GM21381 (cell line): ENCODE data around the gene CCDC91.
"Not testable (repeated sequence)": the region's sequence is repeated elsewhere in the genome, so short reads cannot be mapped to it uniquely, and the experiment has no call there.

Experiments used
- ATAC-seq: cut with Tn5 transposase; IDR thresholded peaks from one replicate; pipeline ENCODE4 v1.9.1; 2021; ENCODE audit warnings: mild to moderate bottlenecking, moderate library complexity; ENCODE audit not compliant: unreplicated experiment

CCDC91 gene

DNA sequence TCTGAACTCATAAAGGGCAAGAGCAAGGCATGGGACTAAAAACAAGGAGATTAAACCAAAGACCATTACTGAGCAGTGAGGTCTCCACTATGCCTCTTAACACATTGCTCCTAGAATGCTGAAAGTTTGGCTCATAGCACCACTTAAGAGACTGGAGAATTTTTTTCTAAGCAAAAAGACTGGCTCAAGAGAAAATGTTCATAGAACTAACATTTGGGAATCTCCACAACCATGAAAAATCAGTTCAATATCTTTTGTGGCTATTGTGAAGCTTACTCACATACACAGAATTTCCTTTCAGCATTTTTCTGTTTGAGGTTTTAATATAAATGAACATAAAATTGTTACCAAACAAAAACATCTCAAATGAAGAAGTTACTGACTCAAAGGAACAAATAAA lies 255.8 kb downstream of the CCDC91 start:
- ATAC-seq: no peak

DNA sequence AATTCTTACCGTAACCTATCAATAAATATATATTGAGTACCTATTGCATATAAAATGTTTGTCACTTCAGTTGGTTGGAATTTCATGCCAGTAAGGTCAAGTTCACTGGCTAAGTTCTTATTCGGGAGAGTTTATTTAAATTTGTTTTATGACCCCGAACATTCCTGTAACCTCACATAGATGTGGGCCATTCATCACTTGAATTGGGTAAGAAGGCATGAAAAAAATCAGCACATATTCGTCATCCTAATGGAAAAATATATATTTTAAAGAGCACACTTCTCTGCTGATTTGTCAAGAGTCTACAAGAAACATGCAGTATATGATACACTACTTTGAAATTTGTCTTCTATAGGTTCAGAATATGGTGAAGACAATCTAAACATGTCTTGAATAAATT lies 263.4 kb downstream of the CCDC91 start:
- no peak for ATAC-seq

DNA sequence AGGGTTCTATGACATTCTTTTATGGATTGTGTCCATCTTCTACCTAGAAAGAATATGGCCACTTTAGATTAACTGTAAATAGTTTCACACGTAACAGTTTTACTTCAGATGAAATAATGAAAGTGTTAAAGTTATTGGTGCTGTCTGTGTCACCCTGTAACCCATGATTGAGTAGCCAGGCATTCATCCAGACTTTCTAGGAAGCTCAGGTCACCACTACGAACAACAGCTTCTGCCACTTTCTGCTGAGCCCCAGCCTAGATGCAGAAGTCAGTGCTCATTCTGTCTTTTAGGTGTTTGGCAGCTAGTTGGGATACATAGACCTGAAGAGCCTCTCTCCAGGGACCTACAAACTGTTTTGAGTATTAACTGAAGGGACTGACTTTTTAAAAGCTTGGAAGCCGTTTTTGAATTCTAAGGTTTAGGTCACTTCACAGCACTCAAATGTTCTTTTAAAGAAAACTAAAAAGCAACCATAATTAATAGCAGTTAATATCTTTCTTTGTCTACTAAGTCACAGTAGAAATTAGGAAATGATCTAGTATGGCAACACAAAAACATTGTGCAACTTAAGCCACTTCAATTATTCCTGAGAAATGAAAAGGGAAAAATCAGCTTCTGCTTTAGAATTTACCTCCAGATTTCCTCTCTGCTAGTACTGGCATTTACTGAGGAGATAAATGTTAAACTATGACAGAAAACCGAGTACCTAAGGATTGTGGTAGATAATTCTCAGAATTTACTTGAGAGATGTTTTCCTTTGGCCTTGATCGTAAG lies 266.9 kb downstream of the CCDC91 start:
- ATAC-seq: no peak

DNA sequence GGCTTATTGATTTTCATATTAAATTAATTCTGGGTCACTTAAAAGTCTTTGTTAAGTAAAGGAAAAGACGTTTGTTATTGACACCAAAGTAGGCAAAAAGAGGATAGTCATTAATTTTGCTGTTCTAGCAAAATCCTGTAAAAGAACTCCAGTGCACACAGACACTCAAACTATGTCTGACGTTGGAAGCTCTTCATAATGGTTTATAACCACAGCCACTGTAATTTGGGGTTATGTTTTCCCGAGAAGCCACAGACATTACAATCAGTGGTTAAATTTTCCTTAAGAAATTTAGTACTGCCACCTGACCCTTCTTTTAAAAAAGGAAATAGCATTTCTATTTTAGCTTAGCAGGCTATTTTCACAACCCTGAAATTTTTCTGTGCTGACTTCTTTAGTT lies 267.5 kb downstream of the CCDC91 start:
- ATAC-seq: no peak

DNA sequence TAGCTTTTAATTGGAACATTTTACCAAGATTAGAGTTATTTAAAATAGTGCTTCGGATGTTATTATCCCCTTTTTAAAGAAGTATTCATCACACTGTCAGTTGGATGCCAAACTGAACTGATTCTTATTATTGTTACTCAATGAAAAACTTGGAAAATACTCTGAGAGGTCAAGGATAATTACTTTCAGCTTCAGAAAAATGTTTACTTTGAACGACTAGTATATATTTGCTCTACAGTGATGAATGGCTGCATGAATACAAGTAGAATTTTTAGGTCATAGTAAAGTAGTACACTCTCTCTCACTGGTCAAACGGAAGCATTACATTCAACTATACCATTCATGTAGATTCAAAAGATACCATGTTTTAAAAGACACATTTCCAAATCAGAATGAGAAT lies 269.2 kb downstream of the CCDC91 start:
- ATAC-seq: no peak

DNA sequence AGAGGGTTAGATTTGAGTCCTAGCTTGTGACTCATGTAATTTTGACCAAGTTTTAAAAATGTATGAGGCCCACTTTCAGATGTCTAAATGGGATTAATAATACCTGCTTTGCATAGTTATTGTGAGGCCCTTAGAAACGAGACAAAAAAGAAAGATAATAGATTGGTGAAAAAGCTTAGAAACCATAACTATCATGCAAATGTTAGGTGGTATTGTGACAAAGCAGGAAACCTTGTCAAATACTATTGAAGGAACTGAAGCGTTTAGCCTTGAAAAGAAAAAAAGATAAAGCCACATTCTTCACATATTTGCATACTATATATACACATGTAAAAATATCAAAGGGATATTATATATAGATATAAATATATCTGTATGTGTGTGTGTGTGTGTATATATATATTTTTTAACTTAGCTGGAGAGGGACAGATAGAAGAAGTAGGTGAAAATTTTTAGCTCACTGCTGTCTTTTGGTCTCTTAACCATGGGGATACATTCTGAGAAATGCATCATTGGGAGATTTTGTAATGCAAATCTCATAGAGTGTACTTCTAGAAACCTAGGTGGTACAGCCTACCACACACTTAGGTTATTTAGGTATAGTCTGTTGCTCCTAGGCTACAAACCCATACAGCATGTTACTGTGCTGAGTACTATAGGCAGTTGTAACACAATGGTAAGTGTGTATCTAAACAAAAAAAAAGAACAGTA lies 270.3 kb downstream of the CCDC91 start:
- ATAC-seq: peak; percentile 64

DNA sequence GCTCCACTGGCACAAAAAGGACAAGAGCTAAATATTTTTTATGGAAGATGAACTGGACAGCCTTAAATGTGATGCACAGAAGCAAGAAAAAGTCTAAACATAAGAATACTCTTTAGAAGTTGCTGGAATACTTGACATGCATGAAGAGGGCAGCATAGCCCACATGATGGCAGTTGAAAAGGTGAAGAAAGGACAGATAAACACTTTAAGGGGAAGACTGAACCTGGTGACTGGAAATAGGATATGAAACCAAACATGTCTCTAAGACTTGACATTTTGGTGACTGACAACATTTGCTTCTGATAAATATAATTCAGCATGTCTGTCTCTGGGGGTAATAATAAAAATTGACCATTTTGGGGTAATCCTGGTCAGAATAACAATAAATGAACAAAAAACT lies 273.1 kb downstream of the CCDC91 start:
- no peak for ATAC-seq

DNA sequence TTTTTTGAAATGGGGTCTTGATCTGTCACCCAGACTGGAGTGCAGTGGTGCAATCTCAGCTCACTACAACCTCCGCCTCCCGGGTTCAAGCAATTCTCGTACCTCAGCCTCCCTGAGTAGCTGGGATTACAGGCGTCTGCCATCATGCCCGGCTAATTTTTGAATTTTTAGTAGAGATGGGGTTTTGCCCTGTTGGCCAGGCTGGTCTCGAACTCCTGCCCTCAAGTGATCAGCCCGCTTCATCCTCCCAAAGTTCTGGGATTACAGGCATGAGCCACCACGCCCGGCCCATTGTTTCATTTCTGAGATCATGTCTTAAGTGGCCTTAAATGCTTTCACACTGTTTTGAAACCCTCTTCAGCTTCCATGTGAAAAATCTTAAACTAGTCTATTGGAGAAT lies 281.5 kb downstream of the CCDC91 start:
- not testable (repeated sequence) for ATAC-seq

DNA sequence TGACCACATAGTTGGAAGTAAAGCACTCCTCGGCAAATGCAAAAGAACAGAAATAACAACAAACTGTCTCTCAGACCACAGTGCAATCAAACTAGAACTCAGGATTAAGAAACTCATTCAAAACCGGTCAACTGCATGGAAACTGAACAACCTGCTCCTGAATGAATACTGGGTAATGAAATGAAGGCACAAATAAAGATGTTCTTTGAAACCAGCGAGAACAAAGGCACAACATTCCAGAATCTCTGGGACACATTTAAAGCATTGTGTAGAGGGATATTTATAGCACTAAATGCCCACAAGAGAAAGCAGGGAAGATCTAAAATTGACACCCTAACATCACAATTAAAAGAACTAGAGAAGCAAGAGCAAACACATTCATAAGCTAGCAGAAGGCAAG lies 285.9 kb downstream of the CCDC91 start:
- not testable (repeated sequence) for ATAC-seq

DNA sequence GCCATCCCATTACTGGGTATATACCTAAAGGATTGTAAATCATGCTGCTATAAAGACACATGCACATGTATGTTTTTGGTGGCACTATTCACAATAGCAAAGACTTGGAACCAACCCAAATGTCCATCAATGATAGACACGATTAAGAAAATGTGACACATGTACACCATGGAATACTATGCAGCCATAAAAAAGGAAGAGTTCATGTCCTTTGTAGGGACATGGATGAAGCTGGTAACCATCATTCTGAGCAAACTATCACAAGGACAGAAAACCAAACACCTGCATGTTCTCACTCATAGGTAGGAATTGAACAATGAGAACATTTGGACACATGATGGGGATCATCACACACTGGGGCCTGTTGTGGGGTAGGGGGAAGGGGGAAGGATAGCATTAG lies 288.8 kb downstream of the CCDC91 start:
- not testable (repeated sequence) for ATAC-seq

DNA sequence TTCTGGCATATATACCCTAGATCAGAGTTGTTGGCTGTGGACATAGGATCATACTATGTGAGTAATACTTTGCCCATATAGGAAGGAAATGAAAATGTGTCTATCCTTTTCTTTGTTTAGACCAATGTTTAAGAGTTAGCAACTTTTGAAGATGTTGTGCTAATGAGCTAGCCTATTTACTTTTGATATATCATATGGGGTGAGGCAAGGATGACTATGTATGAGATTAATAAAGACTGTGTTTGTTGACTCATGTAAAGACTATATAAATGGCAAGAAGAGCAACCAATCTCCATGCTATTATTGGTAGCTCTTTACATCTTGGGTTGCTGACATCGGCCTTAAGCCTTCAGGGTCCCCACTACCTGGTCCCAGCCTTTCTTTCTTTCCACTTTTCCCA lies 289.4 kb downstream of the CCDC91 start:
- ATAC-seq: no peak

DNA sequence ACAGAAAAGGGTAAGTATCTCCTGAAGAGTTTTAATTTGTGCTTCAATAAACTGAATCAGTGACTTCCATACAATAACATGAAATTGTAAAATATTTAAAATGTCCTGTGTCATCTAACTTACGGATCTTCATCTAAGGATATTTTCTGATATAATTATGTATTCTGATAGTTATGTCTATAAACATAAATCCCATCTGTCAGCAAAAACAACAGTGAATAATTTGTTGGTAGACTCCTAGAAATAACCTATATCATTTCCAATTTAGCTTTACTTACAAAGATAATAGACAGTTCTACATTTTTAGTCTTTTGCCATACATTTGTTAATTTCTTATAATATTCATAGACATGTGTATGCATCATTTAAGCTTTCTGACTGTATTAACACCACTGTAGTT lies 293.9 kb downstream of the CCDC91 start:
- no peak for ATAC-seq

DNA sequence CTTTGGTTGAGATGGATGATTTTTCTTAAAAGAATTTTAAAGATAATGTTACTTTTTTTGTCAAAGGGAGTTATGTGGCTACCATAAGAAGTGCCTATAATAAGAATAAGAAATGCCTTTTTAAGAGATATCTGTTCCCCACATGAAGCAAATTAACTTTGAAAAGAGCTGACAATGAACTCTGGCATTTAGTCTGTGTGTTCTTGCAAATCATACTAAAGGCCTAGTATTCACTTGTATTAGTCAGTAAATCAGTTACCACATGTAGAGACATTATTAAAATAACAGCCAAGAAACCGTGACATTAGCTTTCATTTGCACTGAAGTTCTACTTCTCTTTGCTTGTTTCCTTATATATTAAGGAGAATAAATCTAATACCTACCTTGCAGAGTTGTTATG lies 296.3 kb downstream of the CCDC91 start:
- ATAC-seq: no peak

DNA sequence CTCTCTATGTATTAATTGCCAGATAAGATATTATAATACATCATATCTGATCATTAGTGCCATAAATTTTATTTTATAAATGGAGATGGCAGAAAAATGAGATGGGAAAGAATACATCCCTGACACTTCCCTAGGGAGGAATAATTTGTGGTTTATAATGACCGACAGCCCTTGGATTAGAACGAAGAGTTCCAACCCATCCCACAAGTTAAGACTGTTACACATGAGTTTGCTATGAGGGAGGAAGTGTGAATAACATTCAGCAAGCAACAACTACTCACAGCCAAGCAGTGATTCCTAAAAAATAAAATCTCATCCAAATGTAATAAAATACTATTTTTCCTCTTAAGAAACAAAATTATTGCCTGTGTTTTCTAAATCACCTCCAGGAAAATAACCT lies 299.0 kb downstream of the CCDC91 start:
- ATAC-seq: no peak

DNA sequence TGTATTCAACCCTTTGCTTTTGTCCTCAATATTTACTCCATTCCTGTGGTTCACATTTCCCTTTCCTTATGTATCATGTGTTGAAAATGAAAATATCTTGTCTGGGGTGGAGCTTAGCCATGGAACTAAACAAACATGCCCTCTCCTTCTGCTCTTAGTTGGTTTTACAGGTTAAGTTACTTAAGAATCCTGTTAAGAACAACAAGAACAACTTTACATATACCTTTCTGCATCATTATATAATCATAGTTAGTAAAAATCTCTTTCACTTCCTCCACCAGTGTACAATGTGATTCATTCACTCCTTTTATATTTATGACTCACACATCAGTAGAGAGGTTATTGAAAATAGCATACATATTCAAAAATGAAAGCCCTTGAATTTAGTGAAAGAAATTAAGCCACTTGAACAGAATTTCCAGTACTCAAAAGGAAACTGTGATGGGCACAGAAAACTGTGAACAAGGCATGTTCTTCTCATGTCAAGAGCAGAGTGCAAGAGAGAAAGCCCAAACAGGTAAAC lies 307.7 kb downstream of the CCDC91 start:
- ATAC-seq: peak; percentile 93

DNA sequence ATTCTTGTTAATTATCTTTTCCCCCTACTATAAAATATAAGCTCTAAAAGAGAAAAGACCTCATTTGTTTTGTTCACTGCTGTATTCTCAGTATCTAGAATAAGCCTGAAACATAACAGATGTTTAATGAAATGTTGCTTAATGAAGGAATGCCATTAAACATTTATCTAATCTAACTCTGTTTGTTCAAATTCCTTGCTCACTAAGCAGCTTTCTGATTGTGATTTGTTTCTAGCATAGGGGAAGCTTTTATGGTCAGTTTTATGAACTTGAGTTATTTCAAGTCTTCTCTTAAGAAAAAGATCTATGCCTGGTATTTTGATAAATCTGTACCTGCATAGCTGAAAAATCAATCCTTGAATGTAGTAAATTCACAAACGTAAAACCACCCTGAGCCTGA lies 308.6 kb downstream of the CCDC91 start:
- no peak for ATAC-seq

DNA sequence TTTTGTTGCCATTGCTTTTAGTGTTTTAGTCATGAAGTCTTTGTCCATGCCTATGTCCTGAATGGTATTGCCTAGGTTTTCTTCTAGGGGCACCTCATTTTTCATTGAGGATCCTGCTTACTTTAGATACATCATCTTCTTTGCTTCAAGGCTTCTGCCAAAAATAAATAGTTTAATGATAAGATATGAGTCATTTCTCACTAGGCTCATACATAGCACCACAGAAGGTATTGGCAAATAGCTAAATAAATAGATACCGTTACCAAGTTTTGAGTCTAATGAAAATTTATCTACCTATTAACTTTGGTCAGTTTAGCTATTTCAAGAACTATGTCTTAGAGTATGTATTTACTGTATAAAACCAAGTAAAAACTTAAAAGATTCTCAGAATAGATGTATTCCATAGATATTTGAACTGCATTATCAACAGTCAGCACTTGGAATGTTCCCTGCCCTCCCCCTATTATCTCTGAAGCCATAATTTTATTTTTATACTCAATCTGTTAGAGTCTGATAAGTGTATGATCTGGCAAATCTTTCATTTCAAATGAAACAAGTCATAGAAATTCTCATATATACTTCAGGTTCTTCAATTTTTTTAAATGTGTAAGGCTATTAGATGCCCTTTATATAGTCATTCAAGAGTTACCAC lies 310.2 kb downstream of the CCDC91 start:
- ATAC-seq: no peak

DNA sequence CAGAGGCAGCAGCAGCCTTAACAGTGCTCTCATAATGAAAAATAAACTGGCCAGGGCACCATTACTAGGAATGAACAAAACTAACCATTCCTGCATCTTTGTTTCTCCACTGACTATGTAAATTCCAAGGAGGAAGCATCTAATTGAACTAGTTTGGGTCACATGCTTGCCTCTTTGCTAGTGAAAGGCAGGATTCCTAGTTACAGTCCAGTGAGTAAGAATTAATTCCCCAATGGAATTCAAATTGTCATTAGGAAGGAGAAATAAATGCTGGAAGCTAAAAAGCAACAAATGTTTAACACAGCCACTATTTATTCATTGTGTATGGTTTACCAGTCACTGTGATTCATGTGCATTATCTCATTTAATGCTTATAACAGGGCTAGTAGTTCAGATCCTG lies 316.0 kb downstream of the CCDC91 start:
- ATAC-seq: no peak

DNA sequence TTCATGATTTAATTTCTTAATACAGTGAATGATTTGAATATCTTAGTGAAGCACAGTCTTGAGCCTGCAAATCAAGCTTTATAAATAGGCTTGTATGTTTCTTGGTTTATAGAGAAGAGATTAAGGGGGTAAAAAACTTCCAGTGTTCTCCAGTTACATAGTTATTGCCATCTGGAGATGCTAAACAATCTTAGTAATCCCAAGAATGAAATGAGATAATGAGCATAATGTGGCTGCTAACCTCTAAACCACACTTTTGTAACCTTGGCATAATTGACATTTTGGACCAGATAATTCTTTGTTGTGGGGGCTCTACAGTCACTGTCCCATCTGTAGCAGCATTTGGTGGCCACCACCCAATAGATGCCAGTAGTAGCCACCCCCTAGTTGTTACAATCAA lies 316.8 kb downstream of the CCDC91 start:
- ATAC-seq: no peak

DNA sequence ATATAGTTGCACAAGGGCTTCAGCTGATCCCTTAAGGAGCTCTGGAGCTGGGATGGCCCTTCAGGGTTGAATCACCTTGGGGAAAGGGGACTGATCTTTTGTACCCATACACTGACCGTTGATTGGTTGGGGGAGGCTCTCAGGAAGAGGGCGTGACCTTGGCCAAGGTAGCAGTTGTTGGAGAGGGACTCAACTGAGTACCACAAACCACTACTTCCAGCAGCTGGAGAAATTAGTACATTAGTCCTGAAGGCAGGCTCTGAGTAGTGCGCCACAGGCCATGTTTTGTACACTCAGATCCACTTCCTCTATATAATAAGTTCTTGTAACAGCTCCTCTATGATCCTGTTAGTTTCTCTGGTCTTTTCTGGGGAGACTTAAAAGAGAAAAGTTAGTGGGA lies 317.6 kb downstream of the CCDC91 start:
- ATAC-seq: no peak

DNA sequence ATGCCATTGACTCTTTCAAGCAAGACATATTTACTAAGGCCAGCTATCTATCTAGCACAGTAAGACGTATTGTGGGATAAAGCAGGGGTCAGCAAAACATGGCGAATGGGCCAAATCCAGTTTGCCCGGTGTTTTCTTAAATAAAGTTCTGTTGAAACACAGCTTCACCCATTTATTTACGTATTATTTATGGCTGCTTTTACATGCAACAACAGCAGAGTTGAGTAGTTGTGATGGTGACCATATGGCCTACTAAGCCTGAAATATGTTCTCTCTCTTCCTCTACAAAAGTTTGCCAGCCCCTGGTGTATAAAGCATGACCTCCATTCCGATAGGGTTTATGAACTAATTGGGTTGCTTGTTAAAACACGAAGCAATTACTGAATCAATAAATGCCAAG lies 322.1 kb downstream of the CCDC91 start:
- no peak for ATAC-seq

DNA sequence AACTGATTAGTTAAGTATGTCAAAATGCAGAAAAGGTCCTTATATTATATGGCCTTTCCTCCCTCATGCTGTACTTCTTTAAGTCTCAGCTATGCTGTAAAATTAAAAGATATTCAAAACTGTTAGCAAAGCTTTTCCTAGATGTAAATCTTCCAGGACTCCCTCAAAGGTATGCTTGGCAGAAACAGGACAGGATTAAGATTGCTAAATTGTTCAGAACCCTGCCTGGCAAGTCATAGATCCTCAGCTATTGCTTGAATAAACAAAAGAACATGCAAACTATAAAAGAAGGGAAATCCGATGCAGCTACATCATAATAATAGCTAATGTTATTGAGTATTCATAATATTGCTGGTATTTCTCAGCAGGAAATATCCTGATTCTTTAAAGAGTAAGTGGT lies 322.6 kb downstream of the CCDC91 start:
- no peak for ATAC-seq
